ENCODE measurements around the gene HMGN2.

HMGN2 gene

GRCh38 chr1:26472320-26472900 is at the start of gene HMGN2:
HMGN2 (plus strand) TSS chr1:26472440; CDS start chr1:26472613, 173 bp downstream.
- Histone ChIP-seq H3K4me2 (ENCODE audit: insufficient read depth, low read length) (peak within 1 kb of the TSS; percentile 83), H3K9ac (ENCODE audit: low read depth, low read length) (peak within 1 kb of the TSS; percentile 100), H4K20me1 (ENCODE audit: insufficient read depth, low read length) (peaks cover 48% of the 10 kb centered on the region), H3K79me2 (ENCODE audit: insufficient read depth, low read length) (peaks cover 49% of the 10 kb centered on the region), H3K9me3 (ENCODE audit: insufficient read depth, low read length, severe bottlenecking) (no peaks in the 10 kb centered on the region), H3K36me3 (ENCODE audit: insufficient read depth, low read length) (peaks cover 59% of the 10 kb centered on the region), H3K4me3 (ENCODE audit: low read depth in 1 of 2, low read length in 2 of 2) (peak within 1 kb of the TSS; percentile 72 to 82), H3K27ac (ENCODE audit: low read length) (peak within 1 kb of the TSS; percentile 97), H2AFZ (ENCODE audit: low read depth, low read length) (peak within 1 kb of the TSS; percentile 69), H3K4me1 (ENCODE audit: insufficient read depth, low read length) (peaks cover 49% of the 10 kb centered on the region), H3K27me3 (ENCODE audit: insufficient read depth, low read length, poor library complexity) (no peaks in the 10 kb centered on the region)
- ATAC-seq (ENCODE audit: insufficient read depth, low read depth) (peak; percentile 74), DNase-seq (peak; percentile 96)
- no peak for TF ChIP-seq CTCF (IDR thresholded peaks at IDR 0.05; ENCODE audit: borderline replicate concordance, extremely low read depth, low read length, poor library complexity, severe bottlenecking)
- TF ChIP-seq EZH2 (IDR thresholded peaks at IDR 0.05; ENCODE audit: borderline replicate concordance, low read depth, low read length, severe bottlenecking) = no peak

- Histone ChIP-seq H2AFZ (ENCODE audit: low read depth, low read length) (no peak overlapping the region), H3K27me3 (ENCODE audit: insufficient read depth, low read length, poor library complexity) (no peaks in the 10 kb centered on the region), H3K4me3 (ENCODE audit: low read depth in 1 of 2, low read length in 2 of 2) (no peak overlapping the region), H3K4me1 (ENCODE audit: insufficient read depth, low read length) (peaks cover 30% of the 10 kb centered on the region), H4K20me1 (ENCODE audit: insufficient read depth, low read length) (no peaks in the 10 kb centered on the region), H3K9me3 (ENCODE audit: insufficient read depth, low read length, severe bottlenecking) (no peaks in the 10 kb centered on the region), H3K79me2 (ENCODE audit: insufficient read depth, low read length) (peaks cover 23% of the 10 kb centered on the region), H3K9ac (ENCODE audit: low read depth, low read length) (no peak overlapping the region), H3K36me3 (ENCODE audit: insufficient read depth, low read length) (peaks cover 10% of the 10 kb centered on the region; the same call in 1 of the 2 replicates), H3K4me2 (ENCODE audit: insufficient read depth, low read length) (no peak overlapping the region), H3K27ac (ENCODE audit: low read length) (no peak overlapping the region)
- DNase-seq (no peak), ATAC-seq (ENCODE audit: insufficient read depth, low read depth) (no peak)
- TF ChIP-seq CTCF (IDR thresholded peaks at IDR 0.05; ENCODE audit: borderline replicate concordance, extremely low read depth, low read length, poor library complexity, severe bottlenecking) = no peak
- no peak for TF ChIP-seq EZH2 (IDR thresholded peaks at IDR 0.05; ENCODE audit: borderline replicate concordance, low read depth, low read length, severe bottlenecking)
Observed at GRCh38 chr1:26429721-26430120, 42.5 kb upstream of the HMGN2 start.

- Histone ChIP-seq H3K4me2 (ENCODE audit: insufficient read depth, low read length) (peak within 1 kb of the TSS; percentile 96), H2AFZ (ENCODE audit: low read depth, low read length) (peak within 1 kb of the TSS; percentile 82)
Observed at GRCh38 chr1:26431979-26432695, 40.1 kb upstream of the HMGN2 start, which contains the start of gene DHDDS. DHDDS (plus strand) TSS chr1:26432321; CDS start chr1:26432946, 625 bp downstream.

More at GRCh38 chr1:26431979-26432695, 40.1 kb upstream of the HMGN2 start, which contains the start of gene DHDDS:
- peak within 1 kb of the TSS; percentile 76 for H3K27ac ChIP-seq (ENCODE audit: low read length)
- H3K4me1 ChIP-seq (ENCODE audit: insufficient read depth, low read length) = peaks cover 30% of the 10 kb centered on the region
- H3K9ac ChIP-seq (ENCODE audit: low read depth, low read length) = peak within 1 kb of the TSS; percentile 64
- peak; percentile 99 for DNase-seq
- H3K79me2 ChIP-seq (ENCODE audit: insufficient read depth, low read length) = peaks cover 25% of the 10 kb centered on the region
- no peaks in the 10 kb centered on the region for H4K20me1 ChIP-seq (ENCODE audit: insufficient read depth, low read length)
- peak within 1 kb of the TSS; percentile 49 to 86 for H3K4me3 ChIP-seq (ENCODE audit: low read depth in 1 of 2, low read length in 2 of 2)
- no peaks in the 10 kb centered on the region for H3K9me3 ChIP-seq (ENCODE audit: insufficient read depth, low read length, severe bottlenecking)
- peak; percentile 97 for ATAC-seq (ENCODE audit: insufficient read depth, low read depth)
- H3K27me3 ChIP-seq (ENCODE audit: insufficient read depth, low read length, poor library complexity) = no peaks in the 10 kb centered on the region
- peak; percentile 2 for TF ChIP-seq CTCF (IDR thresholded peaks at IDR 0.05; ENCODE audit: borderline replicate concordance, extremely low read depth, low read length, poor library complexity, severe bottlenecking)
- no peak for TF ChIP-seq EZH2 (IDR thresholded peaks at IDR 0.05; ENCODE audit: borderline replicate concordance, low read depth, low read length, severe bottlenecking)
- H3K36me3 ChIP-seq (ENCODE audit: insufficient read depth, low read length) = peaks cover 21% of the 10 kb centered on the region

All from DND-41 (cell line).